SH-SY5Y (cell line): ENCODE results near the gene NOTUM.

Experiments used
- GATA2 ChIP-seq: IDR thresholded peaks from 2 replicates; pipeline ENCODE4 v1.6.1; 2011; ENCODE audit warnings: mild to moderate bottlenecking, low read depth, low read length
- GATA3 ChIP-seq: IDR thresholded peaks from 2 replicates; pipeline ENCODE4 v1.6.1; 2011; ENCODE audit warnings: low read depth, mild to moderate bottlenecking, low read length, moderate library complexity

Gene NOTUM

DNA sequence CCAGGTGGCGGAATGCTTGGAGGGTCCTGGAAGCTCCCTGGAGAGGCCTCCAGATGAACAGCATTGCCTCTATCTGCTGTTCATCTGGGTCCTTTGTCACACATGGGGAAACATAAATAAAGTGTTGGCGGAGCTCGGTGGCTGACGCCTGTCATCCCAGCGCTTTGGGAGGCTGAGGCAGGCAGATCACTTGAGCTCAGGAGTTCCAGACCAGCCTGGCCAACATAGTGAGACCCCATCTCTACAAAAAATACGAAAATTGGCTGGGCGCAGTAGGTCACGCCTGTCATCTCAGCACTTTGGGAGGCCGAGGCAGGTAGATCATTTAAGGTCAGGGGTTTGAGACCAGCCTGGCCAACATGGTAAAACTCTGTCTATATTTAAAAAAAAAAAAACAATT is 16.1 kb downstream of the NOTUM start:
- no peak for TF ChIP-seq GATA3
- TF ChIP-seq GATA2 = no peak

- no peak for TF ChIP-seq GATA2
- TF ChIP-seq GATA3 = no peak
These were observed 18.8 kb downstream of the NOTUM start for GRCh38 chr17:81942167-81942553.

DNA sequence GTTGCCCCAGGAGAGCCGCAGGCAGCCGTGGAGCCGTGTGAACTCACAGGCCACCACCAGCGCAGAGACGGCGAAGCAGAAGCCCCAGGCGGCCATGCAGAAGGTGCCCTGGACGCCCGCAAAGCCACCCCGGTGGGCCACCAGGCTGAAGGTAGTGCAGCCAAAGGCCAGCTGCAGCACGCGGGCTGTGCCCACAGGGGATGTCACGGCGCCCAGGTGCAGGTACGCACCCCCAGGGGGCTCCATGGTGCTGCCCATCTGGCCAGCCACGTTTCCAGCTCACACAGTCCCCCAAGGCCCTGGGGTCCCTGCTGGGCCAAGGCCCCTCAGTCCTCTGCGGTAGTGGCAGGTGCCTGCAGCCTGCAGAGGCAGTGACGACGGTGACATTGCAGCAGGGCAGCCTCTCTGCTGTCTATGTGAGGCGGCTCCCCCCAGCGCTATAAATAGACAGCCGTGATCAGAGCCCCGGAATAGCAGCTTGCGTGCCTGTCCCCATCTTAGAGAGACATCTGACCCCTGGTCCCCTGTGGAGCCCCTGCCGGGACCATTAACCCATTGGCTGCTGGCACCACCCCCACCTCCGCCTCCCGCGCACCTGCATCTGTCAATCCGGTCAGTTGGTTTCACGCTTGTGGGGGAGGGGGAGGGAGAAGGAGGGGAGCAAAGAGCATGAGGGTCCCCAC is 19.4 kb downstream of the NOTUM start:
- TF ChIP-seq GATA3 = no peak

GRCh38 chr17:81940538-81941483 is 20.2 kb downstream of the NOTUM start:
- TF ChIP-seq GATA2 (no peak), GATA3 (no peak)

GRCh38 chr17:81939881-81940385 is 21.1 kb downstream of the NOTUM start:
- TF ChIP-seq GATA2 (no peak), GATA3 (no peak)

DNA sequence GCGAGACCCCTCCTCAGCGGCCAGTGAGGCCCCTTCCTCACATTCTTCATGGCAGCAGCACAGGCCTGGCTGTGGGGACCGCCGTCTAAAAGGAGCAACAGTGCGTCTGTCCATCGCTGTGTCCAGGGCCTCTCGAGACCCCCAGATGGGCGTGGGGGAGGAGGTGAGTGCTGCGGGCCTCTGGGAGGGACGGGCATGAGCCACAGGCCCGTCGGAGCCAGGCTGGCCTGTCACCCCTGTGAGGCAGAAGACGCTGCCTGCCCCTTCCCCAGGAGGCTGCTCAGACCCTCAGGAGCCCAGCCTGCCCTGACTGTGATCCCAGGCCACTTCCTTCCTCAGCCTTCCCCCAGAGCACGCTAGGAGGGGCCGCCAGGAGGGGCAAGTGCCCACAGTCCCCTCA is 21.8 kb downstream of the NOTUM start:
- no peak for TF ChIP-seq GATA3
- no peak for TF ChIP-seq GATA2

DNA sequence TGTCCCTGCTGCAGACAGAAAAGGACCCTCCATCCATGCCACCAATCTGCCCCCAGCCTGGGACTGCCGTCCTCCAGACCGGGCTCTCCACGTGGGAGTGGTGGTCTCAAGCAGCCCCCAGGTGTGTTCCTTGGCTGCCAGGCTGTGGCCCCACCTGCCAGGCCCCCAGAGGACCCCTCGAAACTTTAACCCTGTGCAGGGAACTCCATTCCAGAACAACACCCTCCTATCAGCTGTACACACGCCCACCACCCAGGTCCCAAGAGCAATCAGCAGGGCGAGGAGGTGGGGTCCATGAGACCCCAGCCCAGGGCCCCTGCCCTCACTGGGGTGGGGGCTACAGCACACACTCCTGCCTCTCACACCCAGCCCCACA is 25.3 kb downstream of the NOTUM start:
- TF ChIP-seq GATA3 (no peak), GATA2 (no peak)

DNA sequence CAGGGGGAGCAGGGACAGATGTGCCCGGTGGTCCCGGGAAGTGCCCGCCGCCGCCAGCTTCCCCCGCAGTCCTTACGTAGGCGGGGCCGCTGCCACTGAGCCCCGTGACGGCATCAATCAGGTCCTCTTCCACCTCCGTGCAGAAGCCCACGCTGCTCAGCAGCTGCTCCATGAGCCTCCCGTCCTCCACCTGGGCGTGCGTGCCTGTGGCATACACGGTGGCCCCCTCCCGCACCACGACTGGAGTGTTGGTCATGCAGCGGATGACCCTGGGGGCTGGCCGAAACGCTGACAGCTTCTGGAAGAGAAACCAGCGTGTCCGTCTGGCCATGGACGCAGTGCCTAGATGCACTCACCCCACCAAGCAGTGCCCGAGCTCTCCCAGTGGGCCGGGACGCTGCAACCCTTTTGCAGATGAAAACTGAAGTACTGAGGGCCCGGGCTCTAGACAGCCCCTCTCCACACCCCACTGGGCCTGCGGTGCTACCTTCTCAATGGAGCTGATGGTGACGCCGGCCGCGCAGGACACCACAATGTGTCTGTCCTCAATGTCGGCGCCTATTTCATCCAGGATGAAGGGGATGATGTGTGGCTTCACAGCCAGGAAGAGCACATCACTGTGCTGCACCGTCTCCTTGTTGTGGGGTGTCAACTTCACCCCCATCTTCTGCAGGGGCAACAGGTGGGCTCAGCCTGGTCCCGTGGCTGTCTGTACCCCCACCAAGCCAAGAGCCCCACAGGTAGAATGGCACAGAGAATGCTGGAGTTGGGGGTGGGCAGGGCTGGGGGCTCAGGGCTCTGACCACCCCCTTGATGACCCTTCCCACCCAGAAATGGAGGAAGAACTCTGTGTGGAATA is 25.9 kb downstream of the NOTUM start:
- TF ChIP-seq GATA3 = no peak
- TF ChIP-seq GATA2 = no peak

DNA sequence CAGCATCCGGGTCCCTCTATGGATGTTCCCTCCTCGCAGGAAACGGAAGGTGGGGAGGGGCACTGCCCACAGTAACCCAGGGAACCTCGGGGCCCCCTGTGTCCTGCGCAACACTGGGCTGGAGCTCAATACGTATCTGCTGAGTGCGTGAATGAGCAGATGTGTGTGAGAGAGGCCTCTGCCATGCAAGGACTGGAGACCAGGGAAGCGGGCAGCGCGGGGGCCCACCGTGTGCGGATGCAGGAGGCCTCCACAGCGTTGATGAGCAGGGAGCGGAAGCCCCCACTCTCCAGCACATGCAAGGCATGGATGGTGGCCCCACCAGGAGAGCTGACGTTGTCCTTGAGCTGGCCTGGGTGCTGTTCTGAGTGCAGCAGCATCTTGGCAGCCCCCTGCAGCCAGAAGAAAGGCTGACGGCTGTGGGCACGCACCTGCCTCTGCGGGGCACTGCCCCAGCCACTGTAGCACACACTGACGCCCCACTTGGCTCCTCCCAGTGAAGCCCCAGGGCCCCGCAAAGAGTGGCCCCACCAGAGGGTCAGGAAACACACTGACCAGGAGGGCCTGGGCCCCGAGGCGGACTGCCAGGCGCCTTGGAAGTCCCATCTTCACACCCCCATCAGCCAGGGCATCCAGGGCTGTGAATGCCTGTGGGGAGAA is 26.8 kb downstream of the NOTUM start:
- TF ChIP-seq GATA3 (no peak), GATA2 (no peak)

DNA sequence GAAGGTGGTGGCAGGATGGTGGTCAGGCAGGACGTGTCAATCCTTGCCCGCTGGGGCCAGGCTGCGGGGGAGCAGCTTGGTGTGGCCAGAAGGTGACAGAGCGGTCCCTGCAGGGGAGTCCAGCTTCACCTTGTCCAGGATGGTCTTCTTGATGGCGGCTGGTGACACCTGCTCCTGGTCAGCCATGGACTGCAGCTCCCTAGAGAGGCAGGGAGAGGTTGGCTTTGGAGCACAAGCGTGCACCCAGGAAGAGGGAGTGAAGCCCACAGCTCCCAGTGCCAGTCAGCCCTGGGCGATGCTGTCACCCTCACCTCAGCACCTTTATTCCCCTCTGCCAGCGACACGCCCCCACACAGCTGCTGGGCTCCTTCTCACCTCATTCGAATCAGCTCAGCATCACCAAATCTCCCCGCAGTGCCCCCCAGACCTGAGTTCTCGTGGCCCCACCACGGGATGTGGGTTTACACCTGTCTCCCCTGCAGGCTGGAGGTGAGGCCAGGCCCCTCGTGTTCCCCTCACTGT is 27.7 kb downstream of the NOTUM start:
- TF ChIP-seq GATA3 = no peak
- no peak for TF ChIP-seq GATA2

- TF ChIP-seq GATA2 = no peak
- TF ChIP-seq GATA3 = no peak
These were observed 28.5 kb downstream of the NOTUM start for GRCh38 chr17:81932333-81932983.

GRCh38 chr17:81931557-81932332 is 29.2 kb downstream of the NOTUM start:
- TF ChIP-seq GATA3 (no peak), GATA2 (no peak)
